Liver (tissue), 9 donors: ENCODE results near the gene ST6GALNAC3. TPM values are rescaled to one million over a fixed set of nuclear protein-coding genes. Genes with fewer than 3 reads are reported as not detected.

Experiments used
- DNase-seq: peaks from one replicate; pipeline ENCODE4 v3.0.0-alpha.2; 2017; ENCODE audit warnings: low spot score
- H3K27ac ChIP-seq, 2 donors: one replicate each; pipeline ENCODE4 v1.7.0; 2013; ENCODE audit warnings: inconsistent platforms in 2 of 2, low read length in 2 of 2, control low read depth in 1 of 2, low read depth in 1 of 2, mild to moderate bottlenecking in 1 of 2
- H3K27me3 ChIP-seq, 4 donors: one replicate each; pipeline versions ENCODE4 v1.6.1 to v1.7.0; 2013; ENCODE audit warnings: low read length in 3 of 4, inconsistent platforms in 1 of 4, mild to moderate bottlenecking in 1 of 4, moderate library complexity in 1 of 4; ENCODE audit not compliant: control insufficient read depth in 4 of 4, insufficient read depth in 4 of 4
- H3K36me3 ChIP-seq, 4 donors: one replicate each; pipeline versions ENCODE4 v1.6.1 to v1.7.0; 2013; ENCODE audit warnings: low read length in 3 of 4, mild to moderate bottlenecking in 3 of 4, low read depth in 1 of 4, moderate library complexity in 1 of 4; ENCODE audit not compliant: control insufficient read depth in 4 of 4, insufficient read depth in 3 of 4
- H3K4me1 ChIP-seq, 4 donors: one replicate each; pipeline versions ENCODE4 v1.6.1 to v1.7.0; 2013; ENCODE audit warnings: low read length in 3 of 4, mild to moderate bottlenecking in 3 of 4, moderate library complexity in 1 of 4; ENCODE audit not compliant: control insufficient read depth in 4 of 4, insufficient read depth in 4 of 4
- H3K4me3 ChIP-seq, 3 donors: one replicate each; pipeline versions ENCODE4 v1.6.1 to v1.7.0; 2013; ENCODE audit warnings: low read length in 3 of 3, control low read depth in 1 of 3, low read depth in 1 of 3, mild to moderate bottlenecking in 1 of 3
- H3K9ac ChIP-seq, 2 donors: one replicate each; pipeline ENCODE4 v1.7.0; 2013; ENCODE audit warnings: low read length in 2 of 2, mild to moderate bottlenecking in 2 of 2, moderate library complexity in 2 of 2, control low read depth in 1 of 2, low read depth in 1 of 2
- H3K9me3 ChIP-seq, 4 donors: one replicate each; pipeline versions ENCODE4 v1.6.1 to v1.7.0; 2013; ENCODE audit warnings: low read length in 3 of 4; ENCODE audit not compliant: control insufficient read depth in 4 of 4
- ATF3 ChIP-seq: IDR thresholded peaks from 2 replicates; pipeline ENCODE4 v1.6.1; 2016; ENCODE audit warnings: antibody characterized with exemption
- CTCF ChIP-seq: fragments of 150-350 bp; IDR thresholded peaks from 2 replicates; pipeline ENCODE4 v1.5.1; 2017; ENCODE audit warnings: improper control_type of control experiment, low read depth, low read length; ENCODE audit not compliant: missing input control
- EGR1 ChIP-seq, 2 donors: IDR thresholded peaks; 2 replicates each; pipeline ENCODE4 v1.6.1; 2016 to 2018; ENCODE audit warnings: antibody characterized with exemption in 2 of 2, low read depth in 2 of 2
- FOXA1 ChIP-seq: IDR thresholded peaks from 2 replicates; pipeline ENCODE4 v1.6.1; 2016; ENCODE audit warnings: antibody characterized with exemption
- FOXA2 ChIP-seq: IDR thresholded peaks from 2 replicates; pipeline ENCODE4 v1.6.1; 2016; ENCODE audit warnings: antibody characterized with exemption
- GABPA ChIP-seq, 2 donors: IDR thresholded peaks in 1 of 2; conservative IDR thresholded peaks in 1 of 2; 2 replicates each; pipeline ENCODE4 v1.6.1; 2016; ENCODE audit warnings: antibody characterized with exemption in 2 of 2, mild to moderate bottlenecking in 1 of 2, moderate library complexity in 1 of 2
- HNF4A ChIP-seq, 2 donors: conservative IDR thresholded peaks; 2 replicates each; pipeline ENCODE4 v1.6.1; 2016; ENCODE audit warnings: antibody characterized with exemption in 2 of 2, mild to moderate bottlenecking in 2 of 2
- HNF4G ChIP-seq: IDR thresholded peaks from 2 replicates; pipeline ENCODE4 v1.6.1; 2016; ENCODE audit warnings: antibody characterized with exemption
- JUND ChIP-seq, 2 donors: IDR thresholded peaks; 2 replicates each; pipeline ENCODE4 v1.6.1; 2016; ENCODE audit warnings: antibody characterized with exemption in 2 of 2
- MAX ChIP-seq: IDR thresholded peaks from 2 replicates; pipeline ENCODE4 v1.6.1; 2016; ENCODE audit warnings: antibody characterized with exemption
- NR2F2 ChIP-seq: IDR thresholded peaks from 2 replicates; pipeline ENCODE4 v1.6.1; 2016; ENCODE audit warnings: antibody characterized with exemption
- RAD21 ChIP-seq, 2 donors: IDR thresholded peaks; 2 replicates each; pipeline ENCODE4 v1.6.1; 2016; ENCODE audit warnings: antibody characterized with exemption in 2 of 2, mild to moderate bottlenecking in 2 of 2
- RXRA ChIP-seq, 2 donors: IDR thresholded peaks; 2 replicates each; pipeline ENCODE4 v1.6.1; 2017 to 2018; ENCODE audit warnings: antibody characterized with exemption in 2 of 2, mild to moderate bottlenecking in 1 of 2
- SP1 ChIP-seq: IDR thresholded peaks from 2 replicates; pipeline ENCODE4 v1.6.1; 2018; ENCODE audit warnings: antibody characterized with exemption, mild to moderate bottlenecking
- TAF1 ChIP-seq: conservative IDR thresholded peaks from 2 replicates; pipeline ENCODE4 v1.6.1; 2016; ENCODE audit warnings: antibody characterized with exemption, mild to moderate bottlenecking
- YY1 ChIP-seq: IDR thresholded peaks from 2 replicates; pipeline ENCODE4 v1.6.1; 2016; ENCODE audit warnings: antibody characterized with exemption, mild to moderate bottlenecking
- WGBS: extraction: QIAGEN DNeasy Blood & Tissue Kit; methylation state at CpG from one replicate; pipeline ENCODE4 v1.1.7; 2013; 5-methylcytosine and 5-hydroxymethylcytosine counted together
- polyA plus RNA-seq, 2 donors: library from polyadenylated mRNA; stranded (reverse) in 1 of 2; unstranded in 1 of 2; fragments of 200-250 nt in 1 of 2; fragments of >200 nt in 1 of 2; fragmentation: Nextera tagmentation in 1 of 2; extraction: Ambion mirVana in 1 of 2; gene quantifications; one replicate each; pipeline versions ENCODE4 v1.2.1 to v1.2.3, GENCODE V29; 2013 to 2015
- total RNA-seq, 2 donors: library from RNA; depleted of rRNA; stranded (reverse); fragments of >200 nt; gene quantifications; one replicate each; pipeline ENCODE4 v1.2.3, GENCODE V29; 2014
- TF ChIP-seq, protein P1 (sequence below): IDR thresholded peaks from 2 replicates; pipeline ENCODE4 v1.6.1; 2016; ENCODE audit warnings: antibody characterized with exemption, mild to moderate bottlenecking
- donor health status: healthy.
- donor health status: healthy.
- donor health status: healthy.
- donor health status: healthy.
- donor health status: healthy.

ST6GALNAC3 gene
- total and polyA plus RNA-seq, 4 donors: 1.2 to 5.0 (median 3.2) TPM

- no peak for TF ChIP-seq CTCF
- TF ChIP-seq EGR1 (IDR thresholded peaks at IDR 0.05; ENCODE audit: low read depth in 2 of 2): no peak
- TF ChIP-seq JUND (IDR thresholded peaks at IDR 0.05): no peak
- TF ChIP-seq RAD21 (IDR thresholded peaks at IDR 0.05): no peak
- no peak for TF ChIP-seq RXRA (IDR thresholded peaks at IDR 0.05)
- TF ChIP-seq NR2F2: no peak
- no peak for TF ChIP-seq HNF4G
- TF ChIP-seq FOXA2: no peak
- TF ChIP-seq, protein P1, sequence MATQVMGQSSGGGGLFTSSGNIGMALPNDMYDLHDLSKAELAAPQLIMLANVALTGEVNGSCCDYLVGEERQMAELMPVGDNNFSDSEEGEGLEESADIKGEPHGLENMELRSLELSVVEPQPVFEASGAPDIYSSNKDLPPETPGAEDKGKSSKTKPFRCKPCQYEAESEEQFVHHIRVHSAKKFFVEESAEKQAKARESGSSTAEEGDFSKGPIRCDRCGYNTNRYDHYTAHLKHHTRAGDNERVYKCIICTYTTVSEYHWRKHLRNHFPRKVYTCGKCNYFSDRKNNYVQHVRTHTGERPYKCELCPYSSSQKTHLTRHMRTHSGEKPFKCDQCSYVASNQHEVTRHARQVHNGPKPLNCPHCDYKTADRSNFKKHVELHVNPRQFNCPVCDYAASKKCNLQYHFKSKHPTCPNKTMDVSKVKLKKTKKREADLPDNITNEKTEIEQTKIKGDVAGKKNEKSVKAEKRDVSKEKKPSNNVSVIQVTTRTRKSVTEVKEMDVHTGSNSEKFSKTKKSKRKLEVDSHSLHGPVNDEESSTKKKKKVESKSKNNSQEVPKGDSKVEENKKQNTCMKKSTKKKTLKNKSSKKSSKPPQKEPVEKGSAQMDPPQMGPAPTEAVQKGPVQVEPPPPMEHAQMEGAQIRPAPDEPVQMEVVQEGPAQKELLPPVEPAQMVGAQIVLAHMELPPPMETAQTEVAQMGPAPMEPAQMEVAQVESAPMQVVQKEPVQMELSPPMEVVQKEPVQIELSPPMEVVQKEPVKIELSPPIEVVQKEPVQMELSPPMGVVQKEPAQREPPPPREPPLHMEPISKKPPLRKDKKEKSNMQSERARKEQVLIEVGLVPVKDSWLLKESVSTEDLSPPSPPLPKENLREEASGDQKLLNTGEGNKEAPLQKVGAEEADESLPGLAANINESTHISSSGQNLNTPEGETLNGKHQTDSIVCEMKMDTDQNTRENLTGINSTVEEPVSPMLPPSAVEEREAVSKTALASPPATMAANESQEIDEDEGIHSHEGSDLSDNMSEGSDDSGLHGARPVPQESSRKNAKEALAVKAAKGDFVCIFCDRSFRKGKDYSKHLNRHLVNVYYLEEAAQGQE: no peak
- TF ChIP-seq SP1: no peak
- TF ChIP-seq YY1: no peak
- TF ChIP-seq TAF1: no peak
- no peak for TF ChIP-seq HNF4A (conservative IDR thresholded peaks at IDR 0.05)
- no peak for TF ChIP-seq GABPA (IDR thresholded peaks at IDR 0.05 in 1 of 2, conservative IDR thresholded peaks at IDR 0.05 in 1 of 2)
- TF ChIP-seq MAX: no peak
- H3K9ac ChIP-seq: no peak overlapping the region
- no peaks in the 10 kb centered on the region for H3K36me3 ChIP-seq
- DNase-seq: no peak
- no peak overlapping the region for H3K4me3 ChIP-seq
- WGBS: 87% methylated on average over 3 of the region's 3 CpGs
- H3K27ac ChIP-seq: no peak overlapping the region
- H3K9me3 ChIP-seq: no peaks in the 10 kb centered on the region
- H3K27me3 ChIP-seq: no peaks in the 10 kb centered on the region
- H3K4me1 ChIP-seq: peaks cover 0 to 3% (median 0%) of the 10 kb centered on the region in 4 donors
Measured at GRCh38 chr1:76543495-76543894, 468.9 kb downstream of the ST6GALNAC3 start.

GRCh38 chr1:76546354-76546933 is 471.9 kb downstream of the ST6GALNAC3 start:
- no peak overlapping the region for H3K27ac ChIP-seq
- H3K9ac ChIP-seq: no peak overlapping the region
- no peaks in the 10 kb centered on the region for H3K9me3 ChIP-seq
- no peak for DNase-seq
- H3K27me3 ChIP-seq: no peaks in the 10 kb centered on the region
- H3K4me1 ChIP-seq: no peaks in the 10 kb centered on the region
- H3K4me3 ChIP-seq: no peak overlapping the region
- H3K36me3 ChIP-seq: no peaks in the 10 kb centered on the region
- 79% methylated on average over 3 of the region's 3 CpGs for WGBS
- TF ChIP-seq, protein P1: no peak
- no peak for TF ChIP-seq SP1
- TF ChIP-seq MAX: no peak
- TF ChIP-seq FOXA1: no peak
- no peak for TF ChIP-seq FOXA2
- TF ChIP-seq YY1: no peak
- no peak for TF ChIP-seq ATF3
- TF ChIP-seq CTCF: no peak
- no peak for TF ChIP-seq GABPA (IDR thresholded peaks at IDR 0.05 in 1 of 2, conservative IDR thresholded peaks at IDR 0.05 in 1 of 2)
- no peak for TF ChIP-seq TAF1
- no peak for TF ChIP-seq HNF4A (conservative IDR thresholded peaks at IDR 0.05)
- TF ChIP-seq EGR1 (IDR thresholded peaks at IDR 0.05; ENCODE audit: low read depth in 2 of 2): no peak
- TF ChIP-seq HNF4G: no peak
- TF ChIP-seq RXRA (IDR thresholded peaks at IDR 0.05): no peak
